ENCODE results near the gene YIF1B. TPM values are rescaled to one million over a fixed set of nuclear protein-coding genes. Genes with fewer than 3 reads are reported as not detected.
A peak's percentile ranks its signal among the peaks of the same experiment; 100 is the strongest.

YIF1B gene
- total and polyA plus RNA-seq, 2 donors (not counting 3 experiments of a cell fraction or from before 2014, with no cell fraction given), result 85.8 to 249 TPM

GRCh38 chr19:38277549-38277948 lies 38.2 kb downstream of the YIF1B start:
- Histone ChIP-seq H3K9ac (replicated peaks; ENCODE audit: extremely low read depth, insufficient read depth, low read length) (peak overlapping the region; percentile 31), H4K20me1 (replicated peaks; ENCODE audit: control insufficient read depth, extremely low read depth, insufficient read depth, low read length) (no peaks in the 10 kb centered on the region), H2AFZ (ENCODE audit: low read depth, low read length) (no peak overlapping the region), H3K9me3 (replicated peaks; ENCODE audit: control insufficient read depth, insufficient read depth, low read length) (no peaks in the 10 kb centered on the region), H3K36me3 (ENCODE audit: control insufficient read depth in 2 of 2, extremely low read depth in 1 of 2, insufficient read depth in 2 of 2, low read length in 2 of 2) (no peaks in the 10 kb centered on the region), H3K4me3 (replicated peaks in 1 of 3; ENCODE audit: insufficient read depth in 1 of 3, low read depth in 1 of 3, low read length in 3 of 3) (no peak overlapping the region), H3K27ac (ENCODE audit: insufficient read depth, low read depth, low read length) (peak overlapping the region; percentile 64), H3K9me1 (replicated peaks; ENCODE audit: control insufficient read depth, extremely low read depth, insufficient read depth, low read length) (no peaks in the 10 kb centered on the region), H3K4me2 (ENCODE audit: insufficient read depth, low read length) (peak overlapping the region; percentile 62), H3K4me1 (ENCODE audit: control insufficient read depth, extremely low read depth, insufficient read depth, low read length) (peaks cover 30% of the 10 kb centered on the region), H3K79me2 (ENCODE audit: control insufficient read depth, insufficient read depth, low read length) (no peaks in the 10 kb centered on the region), H3K27me3 (ENCODE audit: control insufficient read depth in 2 of 2, insufficient read depth in 2 of 2, low read length in 2 of 2) (no peaks in the 10 kb centered on the region)
- TF ChIP-seq GATA2 (IDR thresholded peaks at IDR 0.05; ENCODE audit: insufficient read depth, insufficient read length, low read depth, low read length) (no peak), POLR2A (IDR thresholded peaks at IDR 0.05; ENCODE audit: low read depth, low read length) (no peak), EZH2 (IDR thresholded peaks at IDR 0.05; ENCODE audit: borderline replicate concordance, low read depth, low read length, severe bottlenecking) (no peak), FOS (IDR thresholded peaks at IDR 0.05; ENCODE audit: borderline replicate concordance, insufficient read depth, low read length) (no peak), JUN (IDR thresholded peaks at IDR 0.05; ENCODE audit: borderline replicate concordance, insufficient read depth, insufficient read length, low read depth) (no peak), MYC (IDR thresholded peaks at IDR 0.05; ENCODE audit: low read depth, low read length) (no peak), MAX (IDR thresholded peaks at IDR 0.05; ENCODE audit: insufficient read depth, insufficient read length) (no peak), POLR2AphosphoS5 (IDR thresholded peaks at IDR 0.05; ENCODE audit: insufficient read depth, low read depth, low read length) (no peak)
- TF ChIP-seq, protein P1, sequence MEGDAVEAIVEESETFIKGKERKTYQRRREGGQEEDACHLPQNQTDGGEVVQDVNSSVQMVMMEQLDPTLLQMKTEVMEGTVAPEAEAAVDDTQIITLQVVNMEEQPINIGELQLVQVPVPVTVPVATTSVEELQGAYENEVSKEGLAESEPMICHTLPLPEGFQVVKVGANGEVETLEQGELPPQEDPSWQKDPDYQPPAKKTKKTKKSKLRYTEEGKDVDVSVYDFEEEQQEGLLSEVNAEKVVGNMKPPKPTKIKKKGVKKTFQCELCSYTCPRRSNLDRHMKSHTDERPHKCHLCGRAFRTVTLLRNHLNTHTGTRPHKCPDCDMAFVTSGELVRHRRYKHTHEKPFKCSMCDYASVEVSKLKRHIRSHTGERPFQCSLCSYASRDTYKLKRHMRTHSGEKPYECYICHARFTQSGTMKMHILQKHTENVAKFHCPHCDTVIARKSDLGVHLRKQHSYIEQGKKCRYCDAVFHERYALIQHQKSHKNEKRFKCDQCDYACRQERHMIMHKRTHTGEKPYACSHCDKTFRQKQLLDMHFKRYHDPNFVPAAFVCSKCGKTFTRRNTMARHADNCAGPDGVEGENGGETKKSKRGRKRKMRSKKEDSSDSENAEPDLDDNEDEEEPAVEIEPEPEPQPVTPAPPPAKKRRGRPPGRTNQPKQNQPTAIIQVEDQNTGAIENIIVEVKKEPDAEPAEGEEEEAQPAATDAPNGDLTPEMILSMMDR (IDR thresholded peaks at IDR 0.05; ENCODE audit: extremely low read depth in 1 of 2, insufficient read depth in 1 of 2, low read depth in 1 of 2, low read length in 2 of 2), result no peak
- ChIA-PET CTCF (interaction anchor here (1.2 to 1.4 kb wide), 5 partner anchors 12 to 379 kb away, joined by 3 to 6 read pairs (median 3); partner anchors contain the start of gene SPINT2), POLR2A (no interaction called here)
- dilution Hi-C loops (cut with MboI; ENCODE audit: extremely low pct_ligation_motif_present, low sequenced_read_pairs), result no loop called here
- no peak for DNase-seq (ENCODE audit: low read depth, low spot score)
- no TSS peak for BruUV-seq (replicated peaks)
- intact Hi-C loops (cut with micrococcal nuclease), result no loop called here
- FAIRE-seq, result no peak
